ENCODE measurements around the gene PCNX1. TPM values are rescaled to one million over a fixed set of nuclear protein-coding genes. Genes with fewer than 3 reads are reported as not detected.

The PCNX1 gene
- total and polyA plus RNA-seq, 2 donors, result 16.0 to 127 TPM

DNA sequence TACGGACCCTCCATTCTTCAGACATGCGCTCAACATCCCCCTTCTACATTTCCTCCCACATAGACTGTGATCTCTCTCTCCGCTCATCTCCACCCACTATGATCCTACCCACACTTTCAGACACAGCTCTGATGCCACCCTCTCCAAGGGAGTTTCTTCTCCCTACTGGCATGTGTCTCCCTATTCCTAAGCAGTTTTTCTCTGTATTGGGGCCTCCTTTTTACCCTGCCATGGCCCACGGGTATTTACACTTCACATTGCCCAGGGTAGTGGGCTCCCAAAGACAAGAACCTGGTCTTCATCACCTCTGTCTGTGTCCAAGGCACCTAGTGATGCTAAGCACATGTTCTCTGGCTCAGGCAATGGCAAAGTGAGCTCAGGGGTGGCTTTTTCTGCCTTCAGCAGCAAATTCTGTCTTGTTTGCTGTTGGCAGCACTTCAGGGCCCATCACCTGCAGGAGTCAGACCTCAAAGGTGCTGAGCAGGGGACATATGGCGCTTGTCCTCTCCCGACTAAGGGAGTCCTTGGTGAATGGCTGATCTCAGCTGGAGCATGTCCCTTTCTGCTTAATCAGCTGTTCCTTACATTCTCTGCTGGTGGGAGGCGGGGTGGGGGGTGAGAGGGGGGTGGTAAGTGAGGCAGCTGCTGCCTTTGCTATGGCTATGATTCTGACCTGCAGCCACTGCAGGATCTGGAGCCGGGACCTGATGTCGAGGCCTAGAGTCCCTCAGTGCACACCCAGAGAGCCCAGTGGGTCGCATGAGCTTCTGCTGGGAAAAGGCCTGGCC is 256.8 kb downstream of the PCNX1 start:
- Histone ChIP-seq H3K27ac (ENCODE audit: low read depth) (no peak overlapping the region), H3K4me3 (ENCODE audit: low read depth, low read length) (no peak overlapping the region), H3K36me3 (ENCODE audit: insufficient read depth) (no peaks in the 10 kb centered on the region), H3K4me1 (ENCODE audit: insufficient read depth) (no peaks in the 10 kb centered on the region)
- 84% methylated on average over 10 of the region's 10 CpGs for WGBS
- DNase-seq (ENCODE audit: extremely low spot score), result no peak

Small RNA genes lying within 50 kb of the gene (small RNA-seq; reads per million reads assigned to genes)
- gene AC005230.1 (not detected), gene GTF3AP2 (not detected)

Other genes with a start within 250 kb of the PCNX1 start
- gene MAP3K9, start 97.9 kb upstream of the PCNX1 start, total RNA-seq, result 2.7 TPM
- gene MAP3K9, start 97.9 kb upstream of the PCNX1 start, polyA plus RNA-seq, result 0.25 TPM

All from urinary bladder (tissue), 4 donors.